GM19452 (cell line): ENCODE measurements around the gene TCF12.
"Not testable (repeated sequence)": the region's sequence is repeated elsewhere in the genome, so short reads cannot be mapped to it uniquely, and the experiment has no call there.

Experiments used
- ATAC-seq: cut with Tn5 transposase; IDR thresholded peaks from one replicate; pipeline ENCODE4 v1.9.1; 2021; ENCODE audit not compliant: unreplicated experiment

Gene TCF12

DNA sequence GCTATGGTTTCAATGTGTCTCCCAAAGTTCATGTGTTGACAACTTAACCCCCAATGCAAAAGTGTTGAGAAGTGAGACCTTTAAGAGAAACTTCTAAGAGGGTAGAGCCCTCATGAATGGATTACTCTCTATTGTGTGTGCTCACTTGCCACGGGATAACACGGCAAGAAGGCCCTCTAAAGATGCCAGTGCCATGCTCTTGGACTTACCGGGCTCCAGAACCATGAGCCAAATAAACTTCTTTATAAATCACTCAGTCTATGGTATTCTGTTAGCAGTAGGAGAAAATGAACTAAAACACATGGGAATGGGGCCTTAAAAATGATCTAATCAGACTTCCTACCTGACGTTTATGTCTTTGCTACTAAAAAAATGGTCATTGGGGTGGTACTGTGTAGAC is 2.6 kb upstream of the TCF12 start:
- no peak for ATAC-seq

DNA sequence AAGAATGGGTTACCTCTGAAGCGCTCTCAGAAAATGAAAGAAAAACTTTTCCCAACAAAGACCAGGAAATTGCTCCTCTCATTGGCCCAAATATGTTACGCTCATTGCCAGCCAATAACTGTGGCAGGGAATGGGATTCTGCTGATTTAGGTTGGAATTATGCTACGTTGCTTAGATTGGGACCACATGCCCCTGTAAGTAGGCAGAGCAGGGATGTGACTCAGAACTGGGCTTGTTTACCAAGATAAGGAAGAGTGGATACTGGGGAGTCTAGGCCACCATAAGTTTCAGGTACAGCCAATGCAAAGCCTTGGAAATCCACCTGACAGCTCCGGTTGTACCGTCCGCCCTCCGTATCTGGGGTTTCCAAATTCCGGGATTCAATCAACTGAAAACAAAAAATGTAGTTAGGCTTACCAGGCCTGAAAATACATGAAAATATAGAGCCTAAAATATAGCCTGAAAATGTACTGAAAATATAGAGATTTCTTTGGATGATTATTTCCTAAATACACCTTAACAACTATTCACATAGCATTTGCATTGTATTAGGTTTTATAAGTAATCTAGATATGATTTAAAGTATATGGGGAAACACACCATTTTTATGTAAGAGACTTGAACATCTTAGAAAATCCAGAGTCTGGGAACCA is 1.5 kb upstream of the TCF12 start:
- ATAC-seq, result no peak

DNA sequence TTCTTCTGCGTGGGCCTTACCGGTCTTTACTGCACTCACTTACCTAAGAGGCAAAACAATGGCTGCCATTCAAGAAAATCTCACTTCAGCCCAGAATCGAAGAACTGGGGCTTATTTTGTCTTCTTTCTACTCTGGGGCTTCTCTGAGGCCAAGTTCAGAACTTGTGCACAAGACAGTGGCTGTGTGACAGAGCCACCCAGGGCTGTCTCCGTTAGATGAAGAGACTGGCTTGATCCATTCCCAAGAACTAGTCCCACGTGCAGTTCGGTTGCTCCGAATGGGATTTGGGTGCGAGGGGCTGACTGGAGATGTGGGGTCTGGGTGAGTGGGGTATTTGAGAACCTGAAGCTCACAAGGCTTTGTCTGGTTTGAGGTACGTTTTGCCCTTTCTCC is 795 bp upstream of the TCF12 start:
- ATAC-seq, result no peak

DNA sequence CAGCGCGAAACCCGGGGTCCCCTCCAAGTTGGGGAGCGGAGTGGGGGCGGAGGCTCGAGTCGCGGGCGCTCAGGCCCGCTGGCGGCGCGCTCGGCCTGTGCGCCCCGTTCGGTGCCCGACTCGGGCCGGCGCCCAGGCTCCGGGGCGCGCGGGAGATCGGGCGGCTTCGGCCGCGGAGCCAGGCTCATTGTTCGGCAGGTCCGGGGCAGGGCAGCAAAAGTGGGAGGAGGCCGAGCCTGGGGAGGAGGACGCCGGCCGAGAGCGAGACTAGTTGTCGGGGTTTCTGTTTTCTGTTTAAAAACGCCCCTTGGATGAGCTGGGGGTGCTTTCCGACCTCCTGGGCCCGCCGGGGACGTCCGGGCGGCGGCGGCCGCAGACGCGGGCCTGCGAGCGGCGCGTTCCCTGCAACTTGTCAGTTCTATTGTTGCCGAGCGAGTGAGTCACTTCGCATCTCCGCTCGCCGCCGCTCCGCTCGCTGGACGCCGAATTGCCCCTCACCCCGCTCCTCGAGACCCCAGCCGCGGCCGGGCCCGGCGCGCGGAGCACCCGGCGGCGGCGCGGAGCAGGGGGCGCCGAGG is 676 bp downstream of the TCF12 start:
- ATAC-seq, result peak; percentile 29

DNA sequence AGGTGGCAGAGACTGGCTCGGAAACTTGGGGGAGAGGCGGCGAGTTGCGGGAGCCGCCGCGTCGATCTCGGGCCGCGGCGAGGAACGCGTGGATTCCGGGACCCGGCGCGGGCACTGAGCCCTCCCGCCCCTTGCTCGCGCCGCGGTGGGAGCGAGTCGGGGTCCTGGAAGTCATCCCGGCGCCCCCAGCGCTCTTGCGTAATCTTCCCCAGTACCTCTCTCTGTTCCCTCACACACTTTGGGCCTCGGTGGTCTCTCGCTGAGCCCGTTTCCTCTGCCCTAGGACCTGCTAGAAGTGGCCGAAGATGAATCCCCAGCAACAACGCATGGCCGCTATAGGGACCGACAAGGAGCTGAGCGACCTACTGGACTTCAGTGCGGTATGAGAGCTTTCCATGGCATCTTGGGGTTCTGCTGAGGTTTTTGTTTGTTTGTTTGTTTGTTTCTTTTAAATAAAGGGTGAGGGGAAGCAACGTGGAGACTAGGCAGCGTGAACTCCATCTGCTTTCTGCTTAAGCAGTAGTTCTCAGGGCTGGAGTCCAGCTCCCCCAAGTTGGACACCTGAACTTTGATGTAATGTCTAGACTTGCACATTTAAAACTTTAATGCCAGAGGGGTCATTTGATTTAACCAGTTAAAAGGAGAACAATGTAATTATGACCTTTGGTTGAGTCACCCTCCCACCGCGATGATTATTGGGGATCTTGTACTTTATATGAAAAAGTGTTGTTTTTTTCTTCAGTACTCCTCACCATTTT is 1.3 kb downstream of the TCF12 start:
- ATAC-seq, result peak; percentile 5

DNA sequence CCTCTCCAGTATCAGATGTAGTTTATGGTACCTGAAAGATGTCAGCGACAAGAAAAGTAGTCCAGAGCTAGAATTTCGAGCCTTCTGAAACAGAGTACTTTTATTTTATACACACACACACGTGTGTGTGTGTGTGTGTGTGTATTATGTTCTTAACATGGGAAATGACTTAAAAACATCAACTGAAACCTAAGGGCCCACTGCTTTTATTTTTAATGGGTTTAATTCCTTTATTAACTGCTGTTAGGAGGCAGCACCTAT is 1.9 kb downstream of the TCF12 start:
- no peak for ATAC-seq

DNA sequence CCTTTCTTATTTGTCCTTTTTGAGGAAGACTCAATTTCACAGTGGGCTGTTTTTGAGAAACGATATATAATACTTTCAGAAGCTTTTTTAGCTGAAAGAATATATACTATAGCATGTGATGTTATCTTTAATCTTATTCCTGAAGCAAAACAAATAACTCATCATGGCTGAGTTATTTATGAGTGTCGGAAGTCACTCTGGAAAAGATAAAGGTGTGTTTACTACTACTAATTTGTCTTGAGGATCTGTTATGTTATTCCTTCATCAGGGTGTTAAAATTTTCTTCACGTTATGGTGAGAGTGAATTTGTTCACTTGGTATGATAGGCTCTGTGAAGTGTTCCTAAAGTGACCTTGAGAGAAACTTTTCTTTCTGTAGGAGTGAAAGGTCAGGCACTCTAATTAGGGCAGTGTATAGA is 4.7 kb downstream of the TCF12 start:
- ATAC-seq, result no peak

DNA sequence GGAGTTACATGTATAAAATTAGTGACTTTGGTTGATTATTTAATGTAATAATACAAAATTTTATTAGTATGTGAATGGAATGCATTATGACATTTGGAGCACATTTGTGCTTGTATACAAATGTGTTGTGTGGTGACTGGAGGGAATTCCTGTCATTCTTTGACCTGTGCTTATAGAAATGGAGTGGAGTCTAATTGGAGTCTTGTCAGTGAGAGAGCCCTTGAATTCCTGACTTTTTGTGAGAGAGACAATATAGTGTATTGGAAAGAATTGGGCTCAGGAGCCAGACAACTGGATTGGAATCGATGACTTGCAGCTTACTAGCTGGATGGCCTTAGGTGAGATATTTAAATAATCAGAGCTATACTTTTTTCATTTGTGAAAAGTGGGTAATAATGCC is 9.4 kb downstream of the TCF12 start:
- ATAC-seq, result no peak

DNA sequence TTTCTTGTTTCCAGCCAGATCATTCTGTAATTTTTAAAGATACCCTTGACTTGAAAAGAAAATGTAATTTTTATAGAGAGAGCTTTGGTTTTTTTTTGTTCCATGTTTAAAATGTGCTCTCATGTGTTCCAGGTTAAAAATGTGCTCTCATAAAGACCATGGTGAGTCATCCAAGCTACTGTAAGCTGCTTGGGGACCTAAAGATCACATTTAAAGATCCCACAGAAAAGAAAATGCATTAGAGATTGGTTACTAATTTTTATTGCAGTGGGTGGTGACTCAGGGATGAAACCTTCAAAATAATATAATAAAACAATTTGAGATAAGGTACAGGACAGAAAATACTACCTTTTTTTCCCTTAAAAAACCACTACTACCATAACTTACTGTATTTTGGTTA is 11.0 kb downstream of the TCF12 start:
- ATAC-seq, result no peak

DNA sequence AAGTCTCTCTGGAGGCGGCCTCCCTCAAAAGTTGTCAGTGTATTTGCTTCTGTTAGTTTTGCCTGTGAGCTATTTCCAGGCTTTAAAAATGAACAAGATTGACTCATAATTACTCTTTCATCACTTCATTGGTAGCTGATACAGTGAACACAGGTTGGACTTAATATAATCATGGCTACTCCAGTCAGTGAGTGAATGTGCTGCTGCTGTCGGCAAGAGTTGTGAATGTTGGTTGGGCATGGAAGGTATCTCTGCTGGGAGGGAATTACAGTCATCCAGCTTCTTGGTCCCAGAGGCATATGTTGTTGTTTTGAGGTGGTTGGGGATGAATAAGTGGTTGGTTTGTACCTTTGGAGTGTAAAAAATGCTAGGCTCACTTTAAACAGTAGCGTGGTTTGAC is 11.5 kb downstream of the TCF12 start:
- ATAC-seq, result no peak

DNA sequence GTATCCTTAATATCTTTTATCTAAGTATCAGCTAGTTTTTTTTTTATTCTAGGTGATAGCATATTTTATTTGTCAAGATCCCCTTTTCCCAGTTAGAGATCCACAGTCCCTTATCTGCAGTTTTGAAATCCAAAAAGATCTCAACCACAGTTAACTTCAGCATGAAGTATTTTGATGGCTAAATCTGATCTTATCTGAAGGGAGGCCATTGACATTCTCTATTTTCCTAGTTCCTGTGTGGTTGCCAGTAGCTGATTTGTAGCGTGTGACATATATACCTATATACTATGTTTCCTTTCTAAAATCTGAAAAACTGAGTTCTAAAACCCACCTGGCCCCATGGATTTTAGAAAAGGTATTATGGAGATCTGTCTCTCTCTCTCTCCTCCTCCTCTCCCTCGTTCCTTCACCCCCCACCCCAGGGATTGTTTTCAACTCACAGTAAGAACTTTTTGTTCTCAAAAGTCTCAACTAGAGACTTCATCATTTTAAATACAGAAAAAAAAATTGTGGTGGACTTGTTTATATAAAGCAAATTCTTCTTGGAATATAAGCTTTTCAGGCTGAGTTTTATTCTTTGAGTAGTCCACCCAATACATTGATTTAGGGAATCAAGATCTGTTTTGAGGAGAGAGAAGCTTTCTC is 12.3 kb downstream of the TCF12 start:
- no peak for ATAC-seq

DNA sequence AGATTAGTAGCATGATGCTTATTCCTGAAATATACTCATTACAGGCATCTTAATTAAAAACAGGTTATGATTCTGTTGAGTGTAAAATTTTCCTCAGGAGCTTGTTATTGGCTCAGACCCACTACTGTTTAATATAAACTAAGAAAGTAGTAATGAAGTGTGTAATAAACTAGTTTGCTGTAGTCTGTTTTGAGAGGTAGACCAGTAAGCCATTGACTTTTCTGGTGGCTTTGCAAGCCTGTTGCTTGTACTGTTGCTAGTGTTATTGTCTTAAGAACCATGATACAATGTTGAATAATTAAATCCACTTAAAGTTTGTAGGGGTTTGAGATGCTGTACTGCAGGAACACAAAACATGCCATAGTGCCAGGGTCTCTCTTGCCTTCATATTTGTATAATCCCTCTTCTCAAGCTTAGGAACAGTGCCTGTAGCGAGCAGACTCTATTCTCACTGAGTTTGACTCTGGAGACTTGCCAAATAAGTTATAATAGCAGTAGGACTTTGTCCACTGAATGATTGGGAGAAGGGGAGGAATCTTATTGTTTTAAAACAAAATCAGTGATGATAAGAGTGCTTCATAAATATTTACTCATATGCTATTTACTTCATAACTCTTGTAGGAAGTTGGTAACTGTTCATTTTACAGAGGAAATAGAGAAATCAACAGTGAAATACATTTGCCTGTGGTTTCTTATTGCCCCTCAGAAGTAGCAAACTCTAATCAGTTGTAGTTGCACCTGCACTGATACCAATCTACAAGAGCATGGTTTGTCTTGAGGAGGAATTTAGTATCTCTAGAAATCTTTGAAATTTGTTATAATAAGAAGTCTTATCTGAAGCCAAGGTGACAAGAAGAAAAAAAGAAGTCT is 13.4 kb downstream of the TCF12 start:
- no peak for ATAC-seq

DNA sequence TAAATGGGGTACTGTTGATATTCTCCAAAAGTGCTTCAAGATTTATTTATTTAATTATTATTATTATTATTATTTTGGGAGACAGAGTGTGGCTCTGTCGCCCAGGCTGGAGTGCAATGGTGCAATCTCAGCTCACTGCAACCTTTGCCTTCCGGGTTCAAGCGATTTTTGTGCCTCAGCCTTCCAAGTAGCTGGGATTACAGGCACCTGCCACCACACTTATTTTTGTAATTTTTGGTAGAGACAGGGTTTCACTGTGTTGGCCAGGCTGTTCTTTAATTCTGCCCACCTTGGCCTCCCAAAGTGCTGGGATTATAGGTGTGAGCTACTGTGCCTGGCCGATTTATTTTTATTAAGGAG is 14.0 kb downstream of the TCF12 start:
- ATAC-seq, result not testable (repeated sequence)

DNA sequence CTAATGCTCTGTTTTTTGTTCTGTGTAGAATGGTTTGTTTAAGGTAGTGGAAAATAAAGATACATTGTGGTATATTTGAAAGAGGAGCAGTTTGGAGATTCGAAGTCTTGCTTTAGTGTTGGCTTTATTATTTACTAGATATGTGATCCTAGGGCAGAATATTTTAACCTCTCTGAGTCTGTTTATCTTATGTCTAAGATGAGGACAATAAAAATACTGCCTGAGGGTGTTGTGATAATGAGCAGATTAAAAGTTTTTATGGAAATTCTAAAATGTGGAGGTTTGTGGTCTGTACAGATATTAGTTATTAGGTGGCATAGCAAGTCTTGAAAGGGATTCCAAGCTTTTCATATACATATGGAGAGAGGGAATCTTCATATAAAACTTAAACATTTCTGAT is 15.0 kb downstream of the TCF12 start:
- no peak for ATAC-seq

DNA sequence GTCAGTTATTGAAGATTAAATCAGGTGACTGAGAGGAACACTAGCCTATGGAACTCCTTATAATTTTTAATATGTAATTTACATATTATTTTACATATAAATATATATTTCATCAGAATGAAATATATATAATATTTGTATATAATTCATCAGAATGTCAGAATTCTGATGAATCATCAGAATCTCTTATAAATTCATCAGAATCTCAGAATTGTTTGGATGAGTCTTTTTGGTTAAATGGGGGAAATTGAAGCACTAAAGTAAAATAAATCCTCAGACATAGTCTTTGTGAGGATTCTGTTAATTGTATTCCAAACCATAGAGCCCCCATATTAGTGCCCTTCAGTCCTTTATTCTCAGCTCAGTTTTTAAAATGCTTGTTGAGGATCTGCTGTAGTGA is 15.4 kb downstream of the TCF12 start:
- no peak for ATAC-seq

DNA sequence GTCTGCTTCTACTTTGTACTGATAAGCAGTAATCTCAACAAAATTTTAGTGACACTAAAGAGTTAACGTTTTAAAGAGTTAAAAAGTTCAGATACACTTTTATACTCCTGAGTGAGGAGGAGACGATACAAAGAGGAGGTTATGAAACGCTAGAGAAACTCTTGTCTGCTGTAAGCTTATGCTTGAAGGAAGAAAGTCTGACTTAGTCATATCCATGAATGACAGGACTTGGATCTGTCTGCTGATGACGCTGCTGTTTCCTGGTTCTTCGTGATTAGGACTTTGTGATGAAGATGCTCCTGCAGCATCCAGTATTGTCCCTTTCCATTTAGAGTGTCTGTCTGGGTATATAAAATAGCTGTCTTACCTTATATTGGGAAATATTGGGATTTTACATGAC is 15.8 kb downstream of the TCF12 start:
- ATAC-seq, result no peak

DNA sequence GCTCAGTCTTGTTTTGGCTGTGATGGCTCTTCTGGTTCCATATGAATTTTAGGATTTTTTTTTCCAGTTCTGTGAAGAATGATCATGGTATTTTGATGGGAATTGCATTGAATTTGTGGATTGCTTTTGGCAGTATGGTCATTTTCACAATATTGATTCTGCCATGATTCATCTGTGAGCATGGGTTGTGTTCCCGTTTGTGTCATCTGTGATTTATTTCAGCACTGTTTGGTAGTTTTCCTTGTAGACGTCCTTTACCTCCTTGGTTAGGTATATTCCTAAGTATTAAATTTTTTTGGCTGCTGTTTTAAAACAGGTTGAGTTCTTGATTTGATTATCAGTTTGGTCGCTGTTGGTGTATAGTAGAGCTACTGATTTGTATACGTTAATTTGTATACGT is 18.5 kb downstream of the TCF12 start:
- ATAC-seq, result no peak

DNA sequence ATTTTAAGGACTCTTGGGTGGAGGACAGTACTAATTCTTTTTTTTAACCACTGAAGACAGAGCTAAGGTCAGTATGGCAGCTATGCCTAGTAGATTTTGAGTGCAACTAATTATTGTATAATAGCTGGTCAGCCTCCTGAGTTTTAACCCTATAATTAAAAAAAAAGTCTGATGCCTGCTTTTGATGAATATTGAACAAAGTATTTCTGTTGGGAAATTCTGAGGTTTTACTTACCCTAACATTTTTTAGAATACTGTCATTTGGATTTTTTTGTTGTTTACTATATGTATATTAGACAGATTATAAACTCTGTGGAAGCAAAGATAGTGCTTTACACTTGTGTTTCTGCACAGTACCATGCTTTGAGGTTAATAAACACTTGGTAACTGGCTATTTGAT is 20.8 kb downstream of the TCF12 start:
- ATAC-seq, result no peak

DNA sequence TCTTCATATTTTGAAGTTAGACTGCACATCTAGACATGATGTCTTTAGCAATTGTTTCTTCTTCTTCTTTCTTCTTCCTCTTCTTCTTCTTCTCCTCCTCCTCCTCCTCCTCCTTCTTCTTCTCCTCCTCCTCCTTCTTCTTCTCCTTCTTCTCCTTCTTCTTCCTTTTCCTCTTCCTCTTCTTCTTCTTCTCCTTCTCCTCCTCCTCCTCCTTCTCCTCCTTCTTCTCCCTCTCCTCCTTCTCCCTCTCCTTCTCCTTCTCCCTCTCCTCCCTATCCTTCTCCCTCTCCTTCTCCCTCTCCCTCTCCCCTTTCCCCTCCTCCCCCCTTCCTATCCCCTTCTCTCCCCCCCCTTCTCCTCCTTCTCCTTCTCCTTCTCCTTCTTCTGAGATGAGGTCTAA is 21.9 kb downstream of the TCF12 start:
- ATAC-seq, result no peak

DNA sequence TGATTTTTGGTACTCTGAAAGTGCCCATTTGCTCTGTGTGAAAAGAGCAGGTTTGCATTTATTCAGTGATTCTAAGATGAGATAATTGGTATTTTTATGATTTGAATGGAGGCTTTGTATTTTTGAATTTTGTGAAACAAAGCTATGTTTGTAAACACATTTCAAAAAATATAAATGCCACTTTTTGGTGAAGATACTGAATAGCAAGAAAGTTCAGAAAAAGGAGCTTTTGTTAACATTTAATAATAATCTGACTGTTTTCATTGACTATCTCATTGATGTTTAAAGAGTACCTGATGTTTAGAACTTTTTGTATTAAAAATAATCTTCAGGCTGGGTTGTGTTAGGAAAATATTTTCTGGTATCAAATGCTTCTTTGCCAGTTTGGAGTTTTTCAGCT is 23.7 kb downstream of the TCF12 start:
- no peak for ATAC-seq

DNA sequence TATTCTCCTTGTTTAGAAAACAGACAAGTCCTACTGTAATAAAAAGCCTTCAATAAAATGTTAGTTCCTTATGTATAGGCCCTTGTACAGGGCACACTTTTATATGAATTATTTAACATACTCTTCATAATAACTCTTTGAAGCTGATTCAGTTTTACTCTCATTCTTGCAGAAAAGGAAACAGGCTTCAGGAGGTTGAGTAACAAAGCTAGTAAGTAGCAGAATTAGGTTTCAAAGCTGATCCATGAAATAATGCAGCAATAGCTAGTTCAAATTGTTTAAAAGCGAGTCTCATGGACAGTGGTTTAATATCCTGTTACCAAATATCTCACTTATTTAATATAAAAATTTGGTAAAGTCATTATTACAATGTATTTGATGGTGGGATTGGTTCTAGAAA is 25.0 kb downstream of the TCF12 start:
- no peak for ATAC-seq
